Activated CD8-positive, alpha-beta memory T cell treated with anti-CD3 and anti-CD28 coated beads, Interleukin-2, amount 10 ng/mL, durations not matched to agents 7 days and 5 days (primary cell): ENCODE results near the gene CRIP1. TPM values are rescaled to one million over a fixed set of nuclear protein-coding genes. Genes with fewer than 3 reads are reported as not detected.

Experiments
- ATAC-seq: fragments of 150-1000 bp; cut with Tn5 transposase; one replicate; pipeline ENCODE4 v1.10.0; 2021; ENCODE audit warnings: moderate library complexity
- CTCF ChIA-PET: fragments of 350-600 bp; sonication (Branson Sonifier 250); formaldehyde crosslinking; loops from one replicate; lab custom pipeline; 2021; ENCODE audit warnings: antibody characterized with exemption; lab: Charles Lee
- DNase-seq: peaks from one replicate; pipeline ENCODE4 v3.0.0-alpha.2; 2020
- H3K27ac Mint-ChIP-seq: one replicate; pipeline ENCODE4 v1.8.0; 2021; ENCODE audit warnings: mild to moderate bottlenecking, mixed read lengths
- H3K27me3 Mint-ChIP-seq: one replicate; pipeline ENCODE4 v1.8.0; 2021; ENCODE audit warnings: mixed read lengths
- H3K36me3 Mint-ChIP-seq: one replicate; pipeline ENCODE4 v1.8.0; 2021; ENCODE audit warnings: mild to moderate bottlenecking, mixed read lengths
- H3K4me1 Mint-ChIP-seq: one replicate; pipeline ENCODE4 v1.8.0; 2021; ENCODE audit warnings: mixed read lengths
- H3K4me3 Mint-ChIP-seq: one replicate; pipeline ENCODE4 v1.8.0; 2021; ENCODE audit warnings: mild to moderate bottlenecking, moderate library complexity, mixed read lengths
- H3K9me3 Mint-ChIP-seq: one replicate; pipeline ENCODE4 v1.8.0; 2022; ENCODE audit warnings: low read depth, mixed read lengths
- total RNA-seq, 2 experiments: library from RNA; stranded (reverse); gene quantifications; one replicate each; pipeline ENCODE4 v1.2.3, GENCODE V29; 2021

CRIP1 gene
- total RNA-seq, 2 experiments from 2014 or later: 546 to 574 TPM

GRCh38 chr14:105537580-105538474, 51.1 kb downstream of the CRIP1 start:
- no peaks in the 10 kb centered on the region for H3K36me3 Mint-ChIP-seq
- no peak overlapping the region for H3K27ac Mint-ChIP-seq
- H3K4me1 Mint-ChIP-seq: no peaks in the 10 kb centered on the region
- no peaks in the 10 kb centered on the region for H3K9me3 Mint-ChIP-seq
- H3K4me3 Mint-ChIP-seq: no peak overlapping the region
- ATAC-seq (peak; percentile 88), DNase-seq (peak; percentile 72)
- CTCF ChIA-PET: interaction anchor here (0.7 to 2.4 kb wide), 7 partner anchors 9 to 167 kb away, joined by 3 to 12 read pairs (median 3); no protein-coding TSS in a partner anchor
- H3K27me3 Mint-ChIP-seq: peaks cover 23% of the 10 kb centered on the region

Other genes with a start within 250 kb of the CRIP1 start
- 10 to 100 TPM; 47.1 to 49.0 TPM for gene BTBD6, start 238.4 kb upstream of the CRIP1 start, total RNA-seq
- gene BRF1, start 185.9 kb upstream of the CRIP1 start, total RNA-seq: 10 to 100 TPM; 32.2 to 51.8 TPM
- gene PACS2, start 172.1 kb upstream of the CRIP1 start, total RNA-seq: 10 to 100 TPM; 27.8 to 40.2 TPM
- gene TEX22, start 88.3 kb upstream of the CRIP1 start, total RNA-seq: 1 to 10 TPM; 3.4 to 3.7 TPM
- gene MTA1, start 67.1 kb upstream of the CRIP1 start, total RNA-seq: 100 to 1,000 TPM; 134 to 141 TPM
- under 1 TPM in 1 of 2 experiments, not detected in 1; 0.68 TPM for gene CRIP2, start 12.1 kb upstream of the CRIP1 start, total RNA-seq
- 10 to 100 TPM; 40.6 to 56.8 TPM for gene TEDC1, start 4.4 kb downstream of the CRIP1 start, total RNA-seq
- gene TMEM121, start 39.7 kb downstream of the CRIP1 start, total RNA-seq: 10 to 100 TPM; 11.5 to 11.9 TPM